ENCODE results near the gene BRIX1.

DNA sequence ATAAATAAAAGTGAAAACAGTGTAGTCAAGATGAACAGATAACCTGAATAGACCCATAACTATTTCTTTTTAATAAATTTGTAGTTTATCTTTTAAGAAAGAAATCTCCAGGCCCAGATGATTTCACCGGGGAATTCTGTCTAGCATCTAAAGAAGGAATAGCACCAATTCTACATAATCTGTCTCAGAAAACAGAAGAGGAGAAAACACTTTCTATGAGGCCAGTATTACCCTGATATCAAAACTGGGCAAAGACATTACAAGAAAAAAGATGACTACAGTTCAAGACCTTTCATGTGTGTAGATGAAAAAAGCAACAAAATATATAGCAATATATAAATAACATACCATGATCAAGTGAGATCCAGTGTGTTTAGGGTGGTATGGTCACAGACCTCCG, 45.1 kb upstream of the BRIX1 start:
- TF ChIP-seq ELF4 (IDR thresholded peaks at IDR 0.05) (no peak), TARDBP (IDR thresholded peaks at IDR 0.05) (no peak)

Data from HEK293T (cell line).